NCI-H2171 (cell line): ENCODE measurements around the gene BTN3A1.
"Not testable (repeated sequence)": the region's sequence is repeated elsewhere in the genome, so short reads cannot be mapped to it uniquely, and the experiment has no call there.

ENCODE experiments used
- DNase-seq: peaks from one replicate; lab custom pipeline; 2025; lab: John Stamatoyannopoulos, UW

The BTN3A1 gene

GRCh38 chr6:26401987-26402658, at the start of gene BTN3A1:
Gene BTN3A1, plus strand, starts transcription at chr6:26402275. Its CDS starts 3,289 bp downstream, at chr6:26405564.
- DNase-seq: no peak

- DNase-seq: no peak
Observed at GRCh38 chr6:26352315-26352714, 49.8 kb upstream of the BTN3A1 start.

GRCh38 chr6:26354162-26354561, 47.9 kb upstream of the BTN3A1 start:
- DNase-seq: no peak

- DNase-seq: no peak
Observed at GRCh38 chr6:26355366-26355765, 46.7 kb upstream of the BTN3A1 start.

- DNase-seq: not testable (repeated sequence)
Observed at GRCh38 chr6:26357543-26357942, 44.5 kb upstream of the BTN3A1 start.

- DNase-seq: no peak
Observed at GRCh38 chr6:26358511-26358981, 43.5 kb upstream of the BTN3A1 start.

- DNase-seq: no peak
Observed at GRCh38 chr6:26359765-26360164, 42.3 kb upstream of the BTN3A1 start.

- no peak for DNase-seq
Observed at GRCh38 chr6:26360451-26361416, 41.3 kb upstream of the BTN3A1 start.

GRCh38 chr6:26361544-26361943, 40.5 kb upstream of the BTN3A1 start:
- no peak for DNase-seq

GRCh38 chr6:26362093-26362835, 39.8 kb upstream of the BTN3A1 start:
- no peak for DNase-seq

GRCh38 chr6:26362836-26363220, 39.2 kb upstream of the BTN3A1 start:
- DNase-seq: no peak

GRCh38 chr6:26363882-26364701, 38.0 kb upstream of the BTN3A1 start:
- no peak for DNase-seq

- no peak for DNase-seq
Observed at GRCh38 chr6:26365633-26365995, 36.5 kb upstream of the BTN3A1 start.

- no peak for DNase-seq
Observed at GRCh38 chr6:26366504-26366903, 35.6 kb upstream of the BTN3A1 start.

GRCh38 chr6:26367114-26367513, 35.0 kb upstream of the BTN3A1 start:
- no peak for DNase-seq

- not testable (repeated sequence) for DNase-seq
Observed at GRCh38 chr6:26371813-26372212, 30.3 kb upstream of the BTN3A1 start.

- DNase-seq: no peak
Observed at GRCh38 chr6:26372308-26373144, 29.5 kb upstream of the BTN3A1 start.

- DNase-seq: no peak
Observed at GRCh38 chr6:26375270-26375669, 26.8 kb upstream of the BTN3A1 start.

GRCh38 chr6:26377719-26378118, 24.4 kb upstream of the BTN3A1 start:
- DNase-seq: no peak

GRCh38 chr6:26378143-26378542, 23.9 kb upstream of the BTN3A1 start:
- not testable (repeated sequence) for DNase-seq

- DNase-seq: no peak
Observed at GRCh38 chr6:26379292-26379691, 22.8 kb upstream of the BTN3A1 start.
